Measurements from ENCODE around the gene PSMD7. TPM values are rescaled to one million over a fixed set of nuclear protein-coding genes. Genes with fewer than 3 reads are reported as not detected.

The PSMD7 gene
- total and polyA plus RNA-seq, 2 donors (not counting 1 experiment from before 2014, with no cell fraction given) = 65.9 to 196 TPM

DNA sequence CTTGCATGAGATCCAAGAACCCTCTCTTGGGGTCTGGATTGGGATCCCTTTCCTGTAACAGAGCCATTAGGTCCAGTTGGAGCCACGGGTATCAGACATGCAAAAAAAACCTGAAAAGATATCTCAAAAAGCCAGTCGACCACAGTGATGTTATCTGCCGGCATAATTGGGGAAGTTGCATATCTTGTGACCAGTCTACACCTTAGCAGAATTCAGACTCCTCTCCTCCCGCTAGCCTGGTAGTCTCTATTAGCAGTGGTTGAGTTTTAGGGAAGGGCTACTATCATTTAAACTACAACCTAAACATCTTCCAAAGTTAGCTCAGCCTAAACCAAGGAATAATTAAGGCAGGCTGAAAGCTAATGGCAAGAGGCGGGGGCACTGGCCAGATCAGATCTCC, 16.2 kb upstream of the PSMD7 start:
- TF ChIP-seq, protein P1, sequence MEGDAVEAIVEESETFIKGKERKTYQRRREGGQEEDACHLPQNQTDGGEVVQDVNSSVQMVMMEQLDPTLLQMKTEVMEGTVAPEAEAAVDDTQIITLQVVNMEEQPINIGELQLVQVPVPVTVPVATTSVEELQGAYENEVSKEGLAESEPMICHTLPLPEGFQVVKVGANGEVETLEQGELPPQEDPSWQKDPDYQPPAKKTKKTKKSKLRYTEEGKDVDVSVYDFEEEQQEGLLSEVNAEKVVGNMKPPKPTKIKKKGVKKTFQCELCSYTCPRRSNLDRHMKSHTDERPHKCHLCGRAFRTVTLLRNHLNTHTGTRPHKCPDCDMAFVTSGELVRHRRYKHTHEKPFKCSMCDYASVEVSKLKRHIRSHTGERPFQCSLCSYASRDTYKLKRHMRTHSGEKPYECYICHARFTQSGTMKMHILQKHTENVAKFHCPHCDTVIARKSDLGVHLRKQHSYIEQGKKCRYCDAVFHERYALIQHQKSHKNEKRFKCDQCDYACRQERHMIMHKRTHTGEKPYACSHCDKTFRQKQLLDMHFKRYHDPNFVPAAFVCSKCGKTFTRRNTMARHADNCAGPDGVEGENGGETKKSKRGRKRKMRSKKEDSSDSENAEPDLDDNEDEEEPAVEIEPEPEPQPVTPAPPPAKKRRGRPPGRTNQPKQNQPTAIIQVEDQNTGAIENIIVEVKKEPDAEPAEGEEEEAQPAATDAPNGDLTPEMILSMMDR (conservative IDR thresholded peaks at IDR 0.05 in 1 of 2, IDR thresholded peaks at IDR 0.05 in 1 of 2; ENCODE audit: low read depth in 1 of 2, low read length in 2 of 2) = no peak

DNA sequence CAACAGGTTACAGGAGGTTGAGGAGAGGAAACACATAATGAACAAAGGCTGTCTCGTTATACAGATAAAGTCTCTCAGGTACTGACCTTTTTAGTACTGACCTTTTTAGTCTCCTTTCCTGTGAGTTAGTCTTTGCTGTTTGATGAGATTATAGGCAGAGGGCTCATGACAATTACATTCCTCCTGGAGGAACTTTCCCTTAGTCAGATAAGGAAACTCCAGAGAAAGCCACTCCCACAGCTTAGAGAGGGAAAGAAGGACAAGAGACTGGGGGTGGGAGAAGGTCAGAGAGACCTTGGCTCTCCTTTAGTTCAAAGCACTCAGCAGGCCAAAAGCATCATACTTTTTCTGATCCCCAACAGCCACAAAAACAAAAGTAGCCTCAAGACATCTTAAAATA, 15.3 kb upstream of the PSMD7 start:
- no peak overlapping the region for H2AFZ ChIP-seq (ENCODE audit: low read length)
- no peak overlapping the region for H3K4me2 ChIP-seq (ENCODE audit: extremely low read depth, insufficient read depth, low read length)
- H3K79me2 ChIP-seq (ENCODE audit: control insufficient read depth, insufficient read depth, low read length) = no peaks in the 10 kb centered on the region
- H3K4me3 ChIP-seq (replicated peaks in 1 of 4; ENCODE audit: control extremely low read depth in 1 of 4, insufficient read depth in 1 of 4, low read depth in 3 of 4, low read length in 4 of 4) = no peak overlapping the region
- TF ChIP-seq, protein P1 (conservative IDR thresholded peaks at IDR 0.05 in 1 of 2, IDR thresholded peaks at IDR 0.05 in 1 of 2; ENCODE audit: low read depth in 1 of 2, low read length in 2 of 2) = no peak
- TF ChIP-seq EZH2 (IDR thresholded peaks at IDR 0.05; ENCODE audit: low read length, missing control alignments) = no peak
- H3K36me3 ChIP-seq (ENCODE audit: control insufficient read depth, insufficient read depth, low read length) = no peaks in the 10 kb centered on the region
- no peak overlapping the region for H3K9ac ChIP-seq (ENCODE audit: insufficient read depth, low read length)
- H3K27ac ChIP-seq (ENCODE audit: insufficient read depth, low read length) = no peak overlapping the region
- H3K4me1 ChIP-seq (ENCODE audit: control insufficient read depth, extremely low read depth, insufficient read depth, low read length) = no peaks in the 10 kb centered on the region
- no peak for DNase-seq (ENCODE audit: low read depth in 2 of 2)
- H3K9me3 ChIP-seq (ENCODE audit: control insufficient read depth, insufficient read depth, low read depth, low read length) = no peaks in the 10 kb centered on the region
- H3K27me3 ChIP-seq (ENCODE audit: control insufficient read depth, insufficient read depth, low read length) = no peaks in the 10 kb centered on the region
- H4K20me1 ChIP-seq (ENCODE audit: control insufficient read depth, extremely low read depth, insufficient read depth, low read length) = no peaks in the 10 kb centered on the region

More for the DNA sequence above, 16.2 kb upstream of the PSMD7 start:
- Histone ChIP-seq H4K20me1 (ENCODE audit: control insufficient read depth, extremely low read depth, insufficient read depth, low read length) (no peaks in the 10 kb centered on the region), H3K4me2 (ENCODE audit: extremely low read depth, insufficient read depth, low read length) (no peak overlapping the region), H3K27ac (ENCODE audit: insufficient read depth, low read length) (no peak overlapping the region), H3K79me2 (ENCODE audit: control insufficient read depth, insufficient read depth, low read length) (no peaks in the 10 kb centered on the region), H3K27me3 (ENCODE audit: control insufficient read depth, insufficient read depth, low read length) (no peaks in the 10 kb centered on the region), H3K4me3 (replicated peaks in 1 of 4; ENCODE audit: control extremely low read depth in 1 of 4, insufficient read depth in 1 of 4, low read depth in 3 of 4, low read length in 4 of 4) (no peak overlapping the region), H3K9ac (ENCODE audit: insufficient read depth, low read length) (no peak overlapping the region), H3K9me3 (ENCODE audit: control insufficient read depth, insufficient read depth, low read depth, low read length) (no peaks in the 10 kb centered on the region), H3K4me1 (ENCODE audit: control insufficient read depth, extremely low read depth, insufficient read depth, low read length) (no peaks in the 10 kb centered on the region), H3K36me3 (ENCODE audit: control insufficient read depth, insufficient read depth, low read length) (no peaks in the 10 kb centered on the region), H2AFZ (ENCODE audit: low read length) (no peak overlapping the region)
- DNase-seq (ENCODE audit: low read depth in 2 of 2) = no peak

DNA sequence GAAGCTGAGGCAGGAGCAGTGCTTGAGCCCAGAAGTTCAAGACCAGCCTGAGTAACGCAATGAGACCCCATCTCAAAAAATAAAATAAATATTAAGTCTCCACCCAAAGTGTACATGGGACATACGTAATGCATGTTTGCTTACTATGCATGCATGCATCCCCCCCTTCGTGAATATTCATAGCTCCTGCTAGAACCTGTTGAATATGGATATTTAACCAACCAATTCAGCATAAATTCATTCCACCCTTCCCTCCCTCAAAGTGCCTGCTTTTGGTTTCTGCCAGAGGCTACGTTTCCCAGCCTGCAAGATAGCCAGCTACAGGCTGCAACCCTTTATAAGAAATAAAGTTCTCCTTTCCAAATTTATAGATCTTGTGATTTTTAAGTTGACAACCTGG, 12.9 kb upstream of the PSMD7 start:
- no peak overlapping the region for H3K9ac ChIP-seq (ENCODE audit: insufficient read depth, low read length)
- H3K4me1 ChIP-seq (ENCODE audit: control insufficient read depth, extremely low read depth, insufficient read depth, low read length) = no peaks in the 10 kb centered on the region

More for the DNA sequence above, 12.9 kb upstream of the PSMD7 start:
- Histone ChIP-seq H3K36me3 (ENCODE audit: control insufficient read depth, insufficient read depth, low read length) (no peaks in the 10 kb centered on the region), H3K4me3 (replicated peaks in 1 of 4; ENCODE audit: control extremely low read depth in 1 of 4, insufficient read depth in 1 of 4, low read depth in 3 of 4, low read length in 4 of 4) (no peak overlapping the region), H3K27ac (ENCODE audit: insufficient read depth, low read length) (no peak overlapping the region), H3K9me3 (ENCODE audit: control insufficient read depth, insufficient read depth, low read depth, low read length) (no peaks in the 10 kb centered on the region), H3K27me3 (ENCODE audit: control insufficient read depth, insufficient read depth, low read length) (no peaks in the 10 kb centered on the region), H3K79me2 (ENCODE audit: control insufficient read depth, insufficient read depth, low read length) (no peaks in the 10 kb centered on the region), H4K20me1 (ENCODE audit: control insufficient read depth, extremely low read depth, insufficient read depth, low read length) (no peaks in the 10 kb centered on the region), H3K4me2 (ENCODE audit: extremely low read depth, insufficient read depth, low read length) (no peak overlapping the region), H2AFZ (ENCODE audit: low read length) (no peak overlapping the region)
- no peak for TF ChIP-seq EZH2 (IDR thresholded peaks at IDR 0.05; ENCODE audit: low read length, missing control alignments)
- TF ChIP-seq, protein P1 (conservative IDR thresholded peaks at IDR 0.05 in 1 of 2, IDR thresholded peaks at IDR 0.05 in 1 of 2; ENCODE audit: low read depth in 1 of 2, low read length in 2 of 2) = no peak
- no peak for DNase-seq (ENCODE audit: low read depth in 2 of 2)
